NCI-H1694 (cell line): ENCODE results near the gene TDRD10.
"Not testable (repeated sequence)": the region's sequence is repeated elsewhere in the genome, so short reads cannot be mapped to it uniquely, and the experiment has no call there.

Source experiments
- DNase-seq: peaks from one replicate; lab custom pipeline; 2025; lab: John Stamatoyannopoulos, UW

The TDRD10 gene

GRCh38 chr1:154517661-154518060 lies 15.6 kb downstream of the TDRD10 start:
- DNase-seq = no peak

GRCh38 chr1:154519591-154519991 lies 17.6 kb downstream of the TDRD10 start:
- DNase-seq = no peak

DNA sequence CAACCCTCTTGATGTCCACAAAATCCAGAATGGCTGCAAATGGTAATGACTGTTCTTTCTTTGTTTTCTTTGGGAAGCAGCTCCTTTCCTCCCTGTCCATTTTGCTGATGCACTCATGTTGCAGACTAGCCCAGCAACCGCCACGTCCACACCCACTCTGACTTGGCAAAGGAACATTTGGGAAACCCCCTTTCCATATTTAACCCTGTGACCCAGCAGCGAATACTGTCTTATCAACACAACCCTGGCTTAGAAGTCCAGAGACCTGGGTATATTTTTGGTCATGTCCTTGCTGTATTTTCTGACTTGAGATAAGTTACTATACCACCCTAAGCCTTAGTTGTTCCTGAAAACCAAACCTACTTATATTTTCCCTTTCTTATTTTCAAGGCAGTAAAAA lies 18.3 kb downstream of the TDRD10 start:
- DNase-seq = no peak

GRCh38 chr1:154521695-154522094 lies 19.7 kb downstream of the TDRD10 start:
- DNase-seq = no peak

DNA sequence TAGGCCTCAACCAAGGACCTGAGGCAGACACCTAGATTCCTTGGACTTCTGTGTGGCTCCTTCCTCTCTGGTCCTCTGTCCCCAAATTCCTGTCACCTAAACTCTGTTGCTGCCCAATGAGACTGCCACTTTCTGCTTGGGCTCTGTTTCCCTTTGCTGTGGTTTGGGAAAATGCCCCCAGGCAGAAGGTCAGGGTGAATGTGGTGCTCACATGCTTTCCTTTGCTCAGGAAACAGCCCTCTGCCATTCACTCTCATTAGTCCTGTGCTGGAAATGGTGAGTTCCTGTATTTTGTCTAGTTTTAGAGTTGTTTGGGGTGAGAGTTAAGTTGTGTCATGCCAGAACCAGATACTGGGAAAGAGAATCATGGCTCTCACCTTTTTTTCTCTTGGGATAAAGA lies 22.9 kb downstream of the TDRD10 start:
- no peak for DNase-seq

DNA sequence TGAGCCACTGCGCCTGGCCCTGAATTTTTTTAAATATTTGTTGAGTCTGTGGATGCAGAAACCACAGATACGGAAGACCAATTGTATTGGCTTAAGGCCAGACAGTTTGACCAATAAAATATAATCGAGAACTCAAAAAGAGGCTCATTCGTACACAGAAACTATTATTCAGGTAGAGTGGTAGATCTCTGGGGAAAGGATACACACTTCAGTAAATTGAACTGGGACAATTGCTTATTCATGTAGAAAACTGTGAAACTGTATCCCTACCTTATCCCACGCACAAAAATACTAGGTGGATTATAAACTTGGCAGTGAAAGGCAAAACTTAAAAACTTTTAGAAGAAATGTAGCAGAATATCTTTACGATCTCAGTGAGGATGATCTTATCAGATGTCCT lies 25.2 kb downstream of the TDRD10 start:
- DNase-seq = no peak

DNA sequence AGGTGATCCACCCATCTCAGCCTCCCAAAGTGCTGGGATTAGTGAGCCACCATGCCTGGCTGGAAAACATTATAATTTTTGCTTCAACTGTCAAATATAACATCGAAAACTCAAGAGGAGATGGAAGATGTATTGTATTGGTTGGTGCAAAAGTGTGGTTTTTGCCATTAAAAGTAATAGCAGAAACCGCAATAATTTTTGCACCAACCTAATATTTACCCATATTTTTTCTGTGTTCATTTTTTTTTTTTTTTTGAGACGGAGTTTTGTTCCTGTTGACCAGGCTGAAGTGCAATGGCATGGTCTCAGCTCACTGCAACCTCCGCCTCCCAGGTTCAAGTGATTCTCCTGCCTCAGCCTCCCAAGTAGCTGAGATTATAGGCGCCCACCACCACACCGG lies 27.3 kb downstream of the TDRD10 start:
- DNase-seq = no peak

GRCh38 chr1:154531950-154532349 lies 29.9 kb downstream of the TDRD10 start:
- not testable (repeated sequence) for DNase-seq

- peak; percentile 38 for DNase-seq
These were observed 32.2 kb downstream of the TDRD10 start for GRCh38 chr1:154533952-154534844.

- DNase-seq = no peak
These were observed 34.6 kb downstream of the TDRD10 start for GRCh38 chr1:154536570-154536969.

DNA sequence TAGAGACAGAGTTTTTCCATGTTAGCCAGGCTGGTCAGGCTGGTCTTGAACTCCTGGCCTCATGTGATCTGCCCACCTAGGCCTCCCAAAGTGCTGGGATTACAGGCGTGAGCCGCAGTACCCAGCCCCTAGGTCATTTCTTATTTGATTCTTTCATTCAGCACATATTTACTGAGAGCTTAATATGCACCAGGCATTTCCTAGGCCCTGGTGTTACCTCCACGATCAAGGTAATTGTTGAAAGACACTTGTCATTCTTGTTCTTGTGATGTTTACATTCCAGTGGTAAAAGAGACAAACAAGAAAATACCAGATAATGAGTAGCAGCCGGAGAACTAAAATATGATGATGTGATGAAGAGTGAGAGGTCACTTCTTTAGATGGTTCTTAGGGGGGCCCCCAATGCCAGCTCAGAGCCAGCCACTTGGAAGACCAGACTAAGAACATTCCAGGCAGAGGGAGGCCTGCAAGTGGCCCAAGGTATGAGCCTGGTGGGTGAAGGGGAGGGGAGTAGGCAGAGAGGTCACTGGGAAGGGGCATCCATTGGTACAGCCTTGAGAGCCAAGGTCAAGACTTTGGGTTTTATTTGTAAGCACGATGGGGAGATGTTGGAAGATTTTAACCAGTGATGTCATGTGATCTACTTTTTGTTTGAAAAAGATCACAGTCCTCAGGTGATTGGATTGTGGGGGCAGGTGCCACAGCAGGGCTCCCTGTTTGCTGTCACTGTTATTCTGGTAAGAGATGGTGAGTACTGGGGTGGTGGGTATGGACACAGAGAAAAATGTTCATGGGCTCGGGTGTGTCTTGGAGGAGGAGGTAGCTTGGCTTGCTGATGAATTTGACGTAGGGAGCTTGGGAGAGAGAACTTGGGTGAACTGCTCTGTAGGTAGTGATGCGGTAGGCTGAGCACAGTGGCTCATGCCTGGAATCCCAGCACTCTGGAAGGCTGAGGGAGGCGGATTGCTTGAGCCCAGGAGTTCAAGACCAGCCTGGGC lies 37.8 kb downstream of the TDRD10 start:
- no peak for DNase-seq

GRCh38 chr1:154541231-154541630 lies 39.2 kb downstream of the TDRD10 start:
- no peak for DNase-seq

DNA sequence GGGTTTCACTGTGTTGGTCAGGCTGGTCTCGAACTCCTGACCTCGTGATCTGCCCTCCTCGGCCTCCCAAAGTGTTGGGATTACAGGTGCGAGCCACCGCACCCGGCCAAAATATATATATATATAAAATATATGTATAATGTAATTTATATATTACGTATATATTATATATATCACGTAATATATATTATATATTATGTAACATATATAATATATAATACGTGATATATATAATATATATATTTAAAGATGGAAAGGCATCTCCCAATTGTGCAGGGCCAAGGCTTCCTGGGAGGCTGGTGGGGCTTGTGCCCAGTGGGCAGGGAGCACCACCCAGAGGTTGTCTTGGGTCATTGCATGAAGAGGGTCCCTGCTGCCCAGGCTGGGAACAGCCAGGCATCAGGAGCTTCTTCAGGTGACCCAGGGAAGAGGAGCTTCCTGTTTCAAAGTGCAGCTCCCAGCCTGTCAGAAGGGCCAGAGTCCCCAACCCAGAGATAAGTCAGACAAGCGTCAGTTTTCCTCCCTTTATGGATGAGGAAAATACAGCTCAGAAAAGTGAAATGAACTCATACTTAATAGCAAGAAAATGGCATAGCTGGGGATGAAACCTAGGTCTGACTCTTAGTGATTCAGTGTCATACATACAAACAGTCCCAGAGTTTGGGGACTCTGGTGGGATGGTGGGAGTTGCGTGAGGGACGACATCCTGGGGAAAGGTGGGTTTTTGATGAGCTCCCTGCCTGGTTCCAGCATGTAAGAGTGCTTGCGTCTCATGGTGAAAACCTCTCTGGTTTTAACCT lies 44.4 kb downstream of the TDRD10 start:
- DNase-seq = peak; percentile 90

- DNase-seq = peak; percentile 37
These were observed 45.2 kb downstream of the TDRD10 start for GRCh38 chr1:154547105-154547732.

- DNase-seq = no peak
These were observed 46.0 kb downstream of the TDRD10 start for GRCh38 chr1:154548028-154548427.

GRCh38 chr1:154549202-154549770 lies 47.3 kb downstream of the TDRD10 start:
- no peak for DNase-seq

GRCh38 chr1:154550070-154550469 lies 48.1 kb downstream of the TDRD10 start:
- no peak for DNase-seq

DNA sequence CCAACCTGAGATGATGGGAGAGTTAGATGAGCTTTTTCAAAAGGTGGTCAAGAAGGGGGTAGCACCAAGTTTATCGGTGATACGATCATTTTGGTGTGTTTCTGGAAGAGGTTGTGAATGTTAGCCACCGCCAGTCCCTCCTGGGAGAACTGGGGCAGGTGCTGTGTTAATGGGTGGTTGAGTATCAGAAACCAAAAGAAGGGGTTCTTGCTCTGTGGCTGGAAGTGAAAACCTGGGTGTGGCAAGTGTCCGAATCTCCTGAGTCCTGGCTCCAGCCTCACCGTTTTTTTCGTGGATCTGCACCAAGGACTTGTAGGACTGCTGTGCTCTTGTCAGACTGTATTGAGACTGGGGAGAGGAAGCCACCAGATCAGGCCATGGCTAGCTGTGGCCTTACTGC lies 48.6 kb downstream of the TDRD10 start:
- no peak for DNase-seq

GRCh38 chr1:154551474-154551873 lies 49.5 kb downstream of the TDRD10 start:
- no peak for DNase-seq

DNA sequence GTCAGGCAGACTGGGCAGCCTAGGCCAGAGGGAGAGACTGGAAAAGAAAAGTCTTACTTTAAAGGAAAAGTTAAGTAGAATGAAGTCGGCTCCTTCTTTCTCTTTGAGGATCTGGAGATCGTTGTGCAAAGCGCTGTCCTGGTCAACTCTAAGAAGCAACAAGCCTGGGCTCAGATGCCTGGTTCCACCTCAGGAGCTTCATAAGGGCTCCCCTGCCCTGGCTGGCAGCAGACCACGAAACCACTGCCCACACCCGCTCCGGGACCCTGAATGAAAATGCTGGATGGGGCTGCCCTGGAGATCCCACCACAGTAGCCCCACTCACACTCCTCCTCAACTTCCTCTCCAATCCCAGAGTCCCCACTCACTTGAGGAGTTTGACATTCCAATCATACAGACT lies 50.0 kb downstream of the TDRD10 start:
- no peak for DNase-seq
